GM04503 (cell line): ENCODE measurements around the gene DPF3.
A peak's percentile ranks its signal among the peaks of the same experiment; 100 is the strongest.

Source experiments
- DNase-seq: peaks from one replicate; pipeline ENCODE4 v3.0.0-alpha.2; 2012; ENCODE audit warnings: low read depth

The DPF3 gene

DNA sequence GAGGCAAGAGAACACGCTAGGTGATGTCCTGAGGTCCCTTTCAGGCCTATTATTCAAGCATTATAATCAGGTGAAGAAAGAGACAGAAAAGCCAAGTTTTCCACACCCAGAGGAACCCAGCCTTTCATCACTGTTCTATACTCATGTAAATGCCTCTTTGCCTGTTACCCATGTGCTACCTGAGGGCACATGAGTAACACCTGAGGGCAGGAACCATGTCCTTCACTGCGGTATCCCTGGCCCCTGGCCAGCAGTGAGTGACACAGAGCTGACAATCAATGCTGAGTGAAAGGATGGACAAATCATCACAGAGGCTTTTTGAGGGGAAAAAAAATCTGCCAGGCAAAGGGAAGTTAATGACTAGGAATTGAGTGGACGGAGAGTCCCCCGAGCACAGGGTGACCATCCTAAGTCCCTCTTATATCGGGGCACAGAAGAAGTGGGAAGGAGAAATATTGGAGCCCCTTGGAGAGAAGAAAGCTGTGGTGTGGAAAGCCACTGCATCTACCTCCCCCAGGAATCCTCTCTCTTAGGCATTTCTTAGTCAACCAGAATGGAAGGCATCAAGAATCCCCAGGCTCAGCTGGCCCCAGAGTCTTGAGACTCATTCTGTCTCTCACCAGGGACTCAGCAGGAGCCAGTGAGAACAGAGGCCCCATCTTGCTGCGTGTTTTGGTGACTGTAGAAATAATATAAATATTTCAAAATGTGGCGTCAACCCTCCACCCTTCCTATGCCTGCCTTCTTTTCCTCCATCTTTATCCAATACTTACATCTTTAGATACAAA is 212.9 kb downstream of the DPF3 start:
- no peak for DNase-seq

DNA sequence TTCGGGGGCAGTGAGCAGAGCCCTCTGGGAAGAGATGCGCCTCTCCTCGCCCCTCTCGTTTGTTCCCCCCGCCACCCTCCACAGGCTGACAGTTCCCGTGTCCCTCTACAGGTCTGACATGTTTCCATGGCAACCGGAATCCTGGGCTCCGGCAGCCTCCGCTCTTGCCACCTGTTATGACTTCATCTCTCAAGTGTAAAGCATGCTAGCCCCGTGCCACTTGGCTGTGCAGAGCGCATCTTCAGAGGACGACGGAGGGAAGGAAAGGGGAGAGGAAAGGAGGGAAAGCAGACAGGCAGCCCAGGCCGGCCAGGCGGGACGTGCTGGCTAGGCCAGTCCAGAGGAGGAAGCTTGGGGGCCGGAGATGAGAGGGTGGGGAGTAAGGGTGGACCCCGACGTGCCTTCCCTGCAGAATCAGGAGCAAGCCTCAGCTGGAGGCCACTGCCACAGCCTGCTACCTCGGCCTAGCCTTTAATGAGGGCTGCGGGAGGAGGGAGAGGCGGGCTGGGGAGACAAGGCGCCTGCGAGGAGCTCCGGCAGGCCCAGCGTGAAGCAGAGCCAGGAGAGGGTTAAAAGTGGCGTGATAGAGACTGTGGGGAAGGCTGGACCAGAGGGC is 214.3 kb downstream of the DPF3 start:
- no peak for DNase-seq

DNA sequence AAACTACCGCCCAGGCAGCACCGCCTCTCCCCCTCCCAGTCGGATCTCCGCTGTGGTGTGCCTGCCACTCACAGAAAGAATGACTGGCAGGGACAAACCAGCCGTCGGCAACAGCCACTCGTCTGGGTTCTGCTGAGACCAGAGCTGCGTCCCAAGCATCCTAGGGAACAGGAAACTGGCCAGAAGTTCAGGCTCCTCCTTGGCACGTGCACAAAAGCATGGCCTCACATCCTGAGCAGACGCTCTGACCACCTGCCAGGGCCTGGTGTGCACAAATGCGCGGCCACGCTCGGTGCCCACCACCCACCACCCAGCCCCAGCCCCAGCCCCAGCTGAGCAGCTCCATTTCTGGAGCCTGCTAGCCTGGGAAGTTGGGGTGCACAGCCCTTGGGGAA is 214.8 kb downstream of the DPF3 start:
- no peak for DNase-seq

DNA sequence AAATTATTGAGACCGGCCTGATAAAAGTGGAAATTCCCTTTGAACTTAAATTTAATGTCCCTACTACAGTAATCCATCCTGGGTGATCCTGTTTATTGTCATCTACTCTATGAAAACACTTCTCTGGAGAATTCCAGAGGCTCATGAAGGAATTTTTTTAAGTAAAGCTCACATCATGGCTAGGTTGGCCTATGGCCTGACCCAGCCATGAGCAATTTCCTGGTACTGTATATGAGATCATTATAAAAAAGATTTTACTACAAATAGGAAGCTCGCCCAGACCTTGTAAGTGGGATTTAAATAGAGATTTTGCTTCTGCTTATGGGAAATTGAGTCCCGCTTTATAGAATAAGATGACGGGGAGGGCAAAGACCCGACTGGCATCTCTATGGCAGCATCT is 215.5 kb downstream of the DPF3 start:
- no peak for DNase-seq

DNA sequence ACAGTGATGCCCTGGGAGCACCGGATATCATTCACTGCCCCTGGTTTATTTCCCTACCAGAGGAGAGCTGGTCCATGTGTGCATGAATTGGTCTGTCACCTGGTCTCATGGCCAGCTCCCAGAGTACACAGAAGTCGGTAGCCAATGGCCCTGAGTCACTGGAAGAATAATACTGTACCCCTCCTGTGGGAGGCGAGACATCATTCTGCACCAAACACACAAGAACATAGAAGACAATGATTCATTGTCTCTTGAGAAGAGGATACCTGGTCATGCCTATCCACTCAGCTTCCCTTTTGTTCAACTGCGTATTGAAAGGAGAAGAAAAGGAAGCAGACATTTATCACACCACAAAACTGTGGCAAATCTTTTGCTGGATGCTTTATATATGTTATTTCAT is 216.2 kb downstream of the DPF3 start:
- DNase-seq, result no peak

DNA sequence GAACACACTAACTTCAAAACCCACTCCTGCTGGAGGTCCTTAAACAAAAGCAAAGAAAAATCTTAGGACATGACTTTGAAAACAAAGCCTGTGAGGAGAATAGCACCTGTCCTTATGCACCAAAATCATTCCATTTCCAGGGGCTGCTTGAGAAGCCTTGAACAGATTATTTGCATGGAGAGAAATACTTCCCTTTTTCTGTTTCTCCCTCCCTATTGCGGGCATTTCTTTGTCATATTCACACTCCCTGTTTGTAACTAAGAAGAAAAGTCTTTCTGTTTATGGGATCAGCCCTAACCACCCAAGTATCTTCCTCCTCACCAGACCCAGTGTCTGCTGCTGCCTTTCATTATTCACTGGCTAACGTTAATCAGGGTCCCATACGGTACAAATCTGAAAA is 218.8 kb downstream of the DPF3 start:
- DNase-seq, result no peak

DNA sequence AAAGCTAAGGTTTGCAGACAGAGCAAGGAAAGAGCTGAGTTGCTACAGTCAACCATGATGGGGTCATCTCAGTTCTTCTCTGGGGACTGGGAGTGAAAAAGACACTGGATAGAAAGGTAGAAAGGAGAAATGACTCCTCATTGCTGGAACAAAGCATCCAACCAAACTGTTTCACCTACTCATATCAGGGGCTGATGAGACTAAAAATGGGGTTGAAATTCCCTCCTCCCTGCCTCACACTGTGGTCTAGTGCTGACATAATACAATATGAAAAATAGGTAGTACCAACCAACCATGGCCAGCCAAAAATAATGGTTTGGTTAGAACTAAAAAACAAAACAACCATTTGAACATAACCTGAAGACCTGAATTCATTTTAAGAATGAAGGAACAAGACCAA is 220.7 kb downstream of the DPF3 start:
- no peak for DNase-seq

DNA sequence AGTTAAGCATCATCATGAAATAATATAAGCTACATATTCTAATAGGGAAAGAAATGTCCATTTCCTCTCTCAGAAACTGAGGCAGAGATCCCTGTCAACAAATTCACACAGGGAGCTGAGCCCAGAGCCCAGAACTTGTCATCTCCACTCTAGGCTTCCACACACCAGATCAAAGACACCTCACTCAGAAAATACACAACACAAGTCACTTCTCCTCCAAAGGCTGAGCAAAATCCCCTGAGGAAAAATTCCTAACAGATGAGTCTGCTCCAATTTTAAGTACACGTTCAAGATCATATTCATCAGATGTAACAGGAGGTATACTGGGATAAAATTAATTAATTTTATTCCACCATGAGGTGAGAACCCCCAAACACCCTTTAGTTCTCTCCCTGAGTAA is 227.3 kb downstream of the DPF3 start:
- no peak for DNase-seq

DNA sequence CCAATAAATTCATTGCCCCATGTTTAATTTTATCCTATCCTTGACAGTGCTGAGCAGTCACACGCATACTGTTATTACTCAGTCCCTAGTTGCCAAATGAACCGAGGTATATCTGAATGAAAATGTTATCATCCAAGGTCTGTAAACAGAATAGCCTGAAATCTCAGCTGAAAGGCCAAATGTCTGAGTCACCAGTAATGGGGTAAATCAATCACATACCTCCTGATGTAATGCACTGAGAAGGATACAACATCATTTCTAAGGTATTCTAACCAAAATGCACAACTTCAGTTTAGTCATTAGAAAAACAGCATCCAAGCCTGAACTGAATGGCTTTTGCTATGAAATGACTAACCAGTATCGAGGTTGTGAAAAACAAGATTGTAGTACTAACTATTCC is 228.6 kb downstream of the DPF3 start:
- peak; percentile 98 for DNase-seq

DNA sequence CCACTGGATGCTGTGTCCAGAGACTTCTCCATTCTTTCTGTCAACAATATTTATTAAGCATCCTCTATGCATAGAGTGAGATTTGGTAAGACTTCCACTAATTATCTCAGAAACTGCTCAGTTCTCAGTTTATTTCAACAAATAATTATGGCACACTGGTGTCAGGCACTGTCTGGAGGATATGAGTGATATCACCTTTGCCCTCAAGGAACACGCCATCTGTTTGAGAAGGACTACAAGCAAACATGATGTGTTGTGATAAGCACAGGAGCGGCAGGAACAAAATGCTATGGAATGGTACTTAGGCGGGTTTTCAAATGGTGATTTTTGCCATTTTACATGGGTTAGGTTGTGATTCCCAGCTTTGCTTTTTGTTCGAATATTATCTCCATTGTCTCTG is 229.2 kb downstream of the DPF3 start:
- no peak for DNase-seq

DNA sequence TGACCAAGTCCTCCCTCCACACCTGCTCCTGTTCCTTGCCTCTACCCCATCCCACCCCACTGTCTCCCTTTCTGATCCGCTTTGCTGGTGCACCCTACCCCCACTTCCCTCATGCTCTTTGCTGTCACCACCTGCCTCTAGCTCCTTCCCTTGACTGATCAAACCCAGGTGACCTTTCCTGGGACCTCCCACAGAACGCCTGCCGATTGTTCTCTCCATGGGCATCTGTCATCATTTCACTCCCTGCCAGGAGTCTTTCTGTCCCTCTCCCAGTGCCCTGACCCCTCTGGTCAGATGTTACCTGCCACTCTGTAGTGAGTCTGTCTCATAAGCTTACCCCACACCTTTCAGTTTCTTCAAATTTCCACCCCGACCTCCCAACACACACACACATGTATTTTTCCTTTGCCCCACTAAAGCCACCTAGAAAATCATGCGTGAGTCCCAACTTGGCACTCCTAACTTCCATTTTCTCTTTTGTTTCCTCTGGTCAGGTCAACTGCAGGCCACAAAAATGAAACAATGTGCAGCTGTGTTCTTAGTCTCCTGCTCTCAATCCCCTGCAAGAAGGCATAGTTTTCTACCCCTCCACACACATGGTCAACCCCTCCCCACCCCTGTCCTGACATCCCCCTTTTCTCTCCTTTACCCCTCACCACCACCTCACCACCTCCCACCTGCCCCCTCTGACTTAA is 229.8 kb downstream of the DPF3 start:
- no peak for DNase-seq

DNA sequence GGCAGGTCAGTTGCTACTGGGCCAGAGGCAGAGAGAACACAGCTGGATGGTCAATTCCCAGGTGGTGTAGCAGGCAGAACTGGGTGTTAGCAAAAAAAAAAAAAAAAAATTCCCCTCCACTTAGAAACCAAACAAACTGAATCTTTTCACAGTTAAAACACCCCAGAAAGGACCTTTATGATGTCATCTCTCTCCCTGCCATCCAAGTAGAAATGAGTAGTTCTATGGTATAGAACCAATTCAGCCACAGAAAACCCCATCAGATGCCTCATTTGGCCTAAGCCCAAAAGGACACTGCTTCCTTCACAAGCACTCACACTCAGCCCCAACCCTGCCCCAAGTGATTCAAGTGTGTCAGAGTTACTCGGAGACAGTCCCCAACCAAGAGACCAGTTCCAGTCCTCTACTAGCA is 230.8 kb downstream of the DPF3 start:
- no peak for DNase-seq

DNA sequence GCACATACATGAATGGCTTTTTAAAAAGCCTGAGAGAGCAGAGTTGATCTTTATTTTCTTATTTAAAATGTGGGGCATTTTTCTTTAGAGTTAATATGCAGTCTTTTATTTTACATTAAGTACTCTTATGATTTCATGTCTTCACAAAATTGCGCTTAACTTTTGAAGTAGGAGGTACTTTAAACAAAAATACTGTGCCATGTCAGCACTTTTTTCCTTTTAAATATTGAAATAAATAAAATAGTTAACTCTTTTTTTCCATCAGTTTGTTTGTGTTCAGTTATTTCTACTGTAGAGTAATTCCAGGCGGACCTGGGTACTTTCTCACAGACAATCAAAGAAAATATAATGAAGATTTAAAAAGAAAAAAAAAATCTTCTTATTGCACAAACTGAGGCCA is 231.7 kb downstream of the DPF3 start:
- no peak for DNase-seq

DNA sequence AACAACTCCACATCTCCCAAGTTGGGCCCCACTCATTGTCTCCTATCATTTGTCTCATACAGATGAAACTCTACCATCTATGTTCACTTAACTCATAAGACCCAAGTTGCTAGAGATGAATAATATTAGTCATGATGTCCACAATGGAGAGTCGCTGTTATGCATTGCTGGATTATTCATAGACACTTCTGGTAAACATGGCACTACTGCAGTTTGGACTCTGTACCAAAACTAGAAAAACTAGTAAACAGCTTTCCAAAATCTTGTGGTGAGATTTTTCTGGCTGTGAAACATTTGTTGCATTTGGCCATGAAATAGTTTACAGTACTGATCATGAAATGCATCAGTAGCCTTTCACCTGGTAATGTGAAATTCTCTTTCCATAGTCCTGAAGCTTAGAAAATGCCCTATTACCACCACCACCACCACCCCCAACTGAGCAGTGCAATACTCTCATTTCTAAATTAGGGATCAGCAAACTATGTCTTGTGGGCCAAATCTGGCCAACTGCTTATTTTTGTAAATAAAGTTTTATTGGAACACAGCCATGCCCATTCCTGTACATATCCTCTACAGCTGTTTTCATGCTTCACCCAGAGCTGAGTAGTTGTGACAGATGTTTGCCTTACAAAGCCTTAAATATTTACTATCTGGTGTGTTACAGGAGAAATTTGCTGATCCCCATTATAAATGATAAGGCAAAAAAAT is 236.5 kb downstream of the DPF3 start:
- no peak for DNase-seq

DNA sequence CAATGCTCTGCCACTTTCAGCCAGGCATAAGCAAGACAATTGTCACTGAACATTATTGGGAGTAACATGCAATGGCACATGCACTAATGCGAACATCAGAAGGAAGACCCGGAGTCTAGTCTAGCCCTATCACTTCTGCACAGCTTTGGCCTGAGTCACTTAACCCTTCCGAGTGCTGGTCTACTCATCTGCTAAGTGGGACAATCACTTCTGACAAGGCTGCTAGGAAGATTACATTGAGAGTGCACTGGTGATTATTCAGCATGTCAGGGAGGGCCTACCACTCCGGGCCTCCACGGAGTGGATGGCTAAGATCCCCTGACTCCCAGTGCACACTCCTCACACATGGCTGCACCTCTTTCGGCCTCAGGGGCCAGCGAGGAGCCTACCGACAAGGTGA is 240.9 kb downstream of the DPF3 start:
- DNase-seq, result no peak

DNA sequence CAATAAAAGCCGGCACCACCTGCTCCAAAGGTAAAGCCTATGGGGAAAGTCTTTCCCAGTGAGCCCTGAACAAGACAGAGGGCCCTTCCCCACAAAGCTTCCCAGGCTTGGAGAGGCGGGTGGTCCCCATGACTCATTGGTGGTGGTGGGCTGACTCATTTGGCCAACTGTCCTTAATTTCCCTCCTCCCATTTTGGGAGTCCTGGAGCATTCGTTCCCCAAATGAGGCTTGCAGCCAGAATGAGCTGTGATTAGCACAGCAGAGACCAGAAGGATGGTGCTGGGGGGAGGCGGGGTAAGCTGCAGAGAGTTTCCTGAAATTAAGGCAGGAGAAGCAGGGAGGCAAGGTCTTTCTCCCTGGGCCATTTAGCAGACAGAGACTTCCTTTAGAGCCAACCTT is 241.7 kb downstream of the DPF3 start:
- no peak for DNase-seq

DNA sequence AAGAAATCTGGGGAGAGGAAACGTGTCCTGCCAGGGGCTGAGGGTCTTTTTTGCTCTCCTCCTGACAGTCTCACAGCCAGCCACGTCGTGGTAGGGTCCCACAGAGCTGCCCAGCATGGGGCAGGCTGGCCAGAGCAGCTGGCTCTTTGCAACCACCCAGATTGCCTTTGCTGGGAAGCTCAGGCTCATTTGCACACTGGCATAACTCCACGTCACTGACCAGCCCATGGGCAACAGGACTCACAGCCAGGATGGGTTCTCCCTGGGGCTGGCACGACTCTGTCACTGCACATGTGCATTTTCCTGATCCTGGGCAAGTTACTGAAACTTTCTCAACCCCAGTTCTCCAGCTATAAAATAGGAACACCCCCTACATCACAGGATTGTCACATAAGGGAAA is 242.2 kb downstream of the DPF3 start:
- no peak for DNase-seq

DNA sequence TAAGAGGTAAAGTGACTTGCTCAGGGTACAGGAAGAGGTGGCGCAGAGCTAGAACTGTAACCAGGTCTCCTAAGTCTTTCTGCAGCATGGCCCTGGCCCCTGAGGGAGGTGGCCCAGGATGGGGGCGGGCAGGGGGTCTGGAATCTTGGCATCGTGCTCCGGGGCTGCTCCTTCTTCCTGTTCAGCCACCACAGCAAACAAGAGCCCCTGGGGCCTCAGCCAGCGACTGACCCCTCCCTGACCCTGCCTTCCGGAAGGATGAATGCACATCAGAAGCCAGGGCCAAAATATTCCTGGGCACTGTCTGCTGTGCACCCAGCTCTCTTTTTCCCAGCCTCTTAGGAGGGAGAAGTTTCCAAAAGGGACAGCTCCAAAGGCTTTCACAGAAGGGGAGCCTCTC is 242.8 kb downstream of the DPF3 start:
- no peak for DNase-seq

DNA sequence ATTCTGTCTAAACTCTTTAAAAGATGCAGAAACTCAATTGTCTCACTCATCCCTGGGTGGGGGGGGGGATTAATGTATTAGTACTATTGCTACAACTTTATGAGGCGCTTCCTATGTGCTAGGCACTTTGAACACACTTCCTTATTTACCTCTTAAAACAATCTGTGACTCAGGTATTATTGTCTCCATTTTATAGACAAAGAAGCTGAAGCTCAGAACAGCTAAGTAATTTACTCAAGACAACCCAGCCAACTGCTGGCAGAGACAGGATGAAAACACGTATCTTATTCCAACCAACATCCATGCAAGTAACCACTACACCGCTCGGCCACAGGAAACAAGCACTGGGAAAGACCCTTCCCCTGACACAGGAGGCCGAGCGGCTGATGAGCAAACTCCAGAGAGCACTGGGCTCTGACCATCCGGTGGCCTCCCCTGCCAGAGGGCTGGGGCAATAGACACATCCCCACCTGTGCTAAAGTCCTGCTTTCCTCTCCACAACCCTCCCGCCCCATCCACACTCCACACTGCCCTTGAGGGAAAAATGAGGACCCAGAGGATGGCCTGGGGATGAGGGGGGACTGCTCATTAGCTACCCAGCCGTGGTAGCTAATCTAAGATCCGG is 244.2 kb downstream of the DPF3 start:
- DNase-seq, result no peak

DNA sequence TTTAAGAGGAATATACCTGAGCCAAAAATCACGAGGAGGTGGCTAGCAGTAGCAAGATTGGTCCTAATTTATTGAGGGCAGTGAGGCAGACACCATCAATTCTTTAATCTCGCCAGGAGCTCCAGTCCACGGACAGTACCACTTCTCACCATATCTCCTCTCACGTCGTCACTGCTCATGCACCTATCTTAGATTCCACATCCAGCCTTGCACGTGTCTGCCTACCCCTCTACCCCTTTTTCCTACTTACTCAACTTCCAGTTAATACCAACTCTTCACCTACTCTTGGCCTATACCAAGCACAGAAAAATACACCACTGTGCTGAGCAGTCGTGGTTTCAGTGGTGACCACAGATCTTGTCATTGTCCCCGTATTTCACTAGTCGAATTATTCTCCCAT is 246.1 kb downstream of the DPF3 start:
- no peak for DNase-seq

DNA sequence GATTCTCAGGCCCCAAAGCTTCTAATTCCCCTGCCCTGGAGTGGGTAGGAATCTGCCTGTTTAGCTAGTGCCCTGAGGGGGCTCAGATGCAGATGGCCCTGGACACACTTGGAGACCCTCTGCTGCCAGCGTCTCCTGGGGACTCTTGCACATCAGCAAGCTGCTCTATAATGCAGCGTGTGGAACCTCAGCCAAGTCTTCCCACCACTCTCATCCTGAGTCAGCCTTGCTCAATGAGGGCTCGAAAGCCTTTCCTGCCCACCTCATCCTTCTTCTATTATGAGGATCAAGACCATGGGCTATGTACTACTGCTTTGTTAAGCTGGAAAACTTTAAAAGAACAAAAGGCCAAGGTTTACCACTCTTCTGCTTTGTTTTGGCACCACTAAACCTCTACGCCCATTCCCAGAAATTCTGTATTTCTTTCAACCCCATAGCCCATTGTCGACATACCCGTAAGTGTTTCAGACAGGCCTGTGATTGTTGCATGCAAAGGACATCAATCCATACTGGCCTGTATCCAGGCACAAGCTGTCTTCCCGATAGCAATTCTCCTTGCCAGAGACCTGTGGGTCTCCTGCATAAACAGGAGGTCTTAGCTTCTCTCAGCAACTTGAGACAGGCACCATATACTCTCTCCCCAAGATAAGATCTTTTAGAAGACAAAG is 246.9 kb downstream of the DPF3 start:
- DNase-seq, result no peak

DNA sequence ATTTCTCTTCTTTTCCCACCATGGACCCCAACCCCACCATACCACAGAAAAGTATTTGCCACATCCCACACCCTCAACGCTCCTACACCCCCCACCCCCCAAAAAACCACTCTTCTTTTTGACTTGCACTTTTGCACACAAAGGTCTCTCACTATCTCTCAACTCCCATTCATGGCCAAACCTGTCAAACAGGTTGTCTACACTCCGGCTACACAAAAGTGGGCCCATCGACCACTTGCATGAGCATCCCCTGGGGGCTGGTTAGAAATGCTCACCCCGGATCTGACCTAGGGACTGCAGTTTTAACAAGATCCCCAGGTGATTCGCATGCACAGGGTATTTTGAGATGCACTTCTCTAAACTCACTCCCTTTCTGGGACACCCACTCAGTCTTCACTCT is 248.2 kb downstream of the DPF3 start:
- no peak for DNase-seq
